Stimulated activated CD8-positive, alpha-beta memory T cell treated with anti-CD3 and anti-CD28 coated beads, Interleukin-4, amount 100 ng/mL, for 24 hours (primary cell): Measurements from ENCODE around the gene ALOX15.
"Not testable (repeated sequence)": the region's sequence is repeated elsewhere in the genome, so short reads cannot be mapped to it uniquely, and the experiment has no call there.

Source experiments
- DNase-seq: peaks from one replicate; pipeline ENCODE4 v3.0.0-alpha.2; 2020; ENCODE audit warnings: low read depth

The ALOX15 gene

GRCh38 chr17:4592240-4593005, 49.1 kb downstream of the ALOX15 start:
- DNase-seq = no peak

DNA sequence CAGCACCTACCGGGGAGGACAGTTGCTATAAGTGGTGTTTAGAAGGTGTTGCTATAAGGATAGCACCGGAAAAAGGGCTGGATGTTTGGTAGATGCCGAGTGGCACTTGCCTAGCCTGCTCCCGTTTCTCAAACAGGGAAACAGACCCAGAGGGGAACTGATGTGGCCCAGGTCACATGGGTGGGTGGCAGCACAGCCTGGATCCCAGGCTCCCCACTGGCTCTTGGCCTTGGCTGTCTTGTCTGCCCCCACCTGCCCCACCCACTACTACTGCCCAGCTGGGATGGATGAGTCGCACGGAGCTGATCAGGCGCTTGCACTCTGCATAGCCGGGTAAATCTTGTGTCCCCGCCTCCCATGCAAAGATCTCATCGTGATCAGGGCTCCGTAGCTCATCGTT, 49.9 kb downstream of the ALOX15 start:
- no peak for DNase-seq

- DNase-seq = no peak
Measured at GRCh38 chr17:4590981-4591453, 50.5 kb downstream of the ALOX15 start.

DNA sequence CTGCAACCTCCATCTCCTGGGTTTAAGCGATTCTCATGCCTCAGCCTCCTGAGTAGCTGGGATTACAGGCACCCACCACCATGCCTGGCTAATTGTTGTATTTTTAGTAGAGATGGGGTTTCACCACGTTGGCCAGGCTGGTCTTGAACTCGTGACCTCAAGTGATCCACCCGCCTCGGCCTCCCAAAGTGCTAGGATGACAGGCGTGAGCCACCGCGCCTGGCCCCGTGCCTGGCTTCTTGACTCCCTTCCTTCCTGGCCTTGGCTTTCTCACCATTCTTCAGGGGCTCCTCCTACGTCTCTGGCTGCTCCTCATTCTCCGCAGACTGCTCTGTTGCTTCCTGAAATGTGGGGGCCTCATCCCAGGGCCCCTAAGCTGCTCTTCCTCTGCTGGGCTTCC, 51.4 kb downstream of the ALOX15 start:
- DNase-seq = not testable (repeated sequence)

DNA sequence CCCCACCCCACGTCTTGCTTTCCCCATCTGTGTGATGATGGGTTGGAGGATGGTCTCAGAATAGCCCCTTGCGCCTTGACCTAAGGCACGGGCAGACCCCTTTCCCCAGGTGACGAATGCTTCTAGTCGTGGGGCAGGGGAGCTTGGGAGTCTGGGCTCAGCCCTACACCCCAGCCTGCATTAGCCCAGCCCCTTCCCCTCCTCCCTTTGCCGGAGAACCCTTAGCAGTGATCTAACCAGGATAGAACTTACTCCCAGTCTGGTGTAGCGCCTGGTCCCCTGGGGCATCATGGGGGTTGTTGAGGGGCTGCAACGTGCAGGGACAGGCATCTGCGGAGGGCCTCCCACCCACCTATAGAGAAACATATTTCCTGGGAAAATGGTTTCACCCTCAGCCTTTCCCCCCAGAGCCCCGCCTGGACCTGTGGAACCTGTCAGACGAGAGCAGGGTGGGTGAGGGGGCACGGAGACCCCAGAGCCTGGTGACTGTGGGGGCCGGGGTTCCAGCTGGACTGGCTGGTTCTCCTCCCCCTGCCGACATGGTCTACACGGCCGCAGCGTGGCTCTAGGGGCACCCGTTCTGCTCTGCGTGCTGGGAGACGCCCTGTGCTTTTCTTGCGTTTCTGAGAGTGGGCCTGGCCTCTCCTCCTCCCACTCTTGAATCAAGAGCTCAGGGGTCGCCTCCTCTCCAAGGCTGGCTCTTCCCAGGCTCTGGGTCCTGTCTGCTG, 52.4 kb downstream of the ALOX15 start:
- no peak for DNase-seq

- DNase-seq = no peak
Measured at GRCh38 chr17:4588391-4588790, 53.1 kb downstream of the ALOX15 start.

DNA sequence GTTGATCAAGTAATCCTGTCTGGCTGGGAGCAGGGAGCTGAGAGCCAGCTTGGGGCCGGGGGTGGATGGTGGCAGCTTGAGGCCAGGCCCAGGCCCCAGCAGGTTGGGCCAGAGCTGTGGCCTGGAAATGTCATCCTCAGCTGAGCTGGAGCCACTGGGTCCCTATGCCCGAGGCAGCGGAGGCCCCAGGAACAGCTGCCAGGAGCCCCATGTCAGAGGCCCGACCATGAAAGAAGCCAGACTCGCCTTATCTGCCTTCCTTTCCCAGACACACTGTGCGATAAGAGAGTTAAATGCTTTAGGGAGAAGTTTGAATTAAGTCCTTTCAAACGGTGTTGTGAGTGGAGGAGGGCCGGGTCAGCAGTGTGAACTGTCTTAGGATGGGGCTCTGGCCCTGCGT, 53.7 kb downstream of the ALOX15 start:
- DNase-seq = no peak

DNA sequence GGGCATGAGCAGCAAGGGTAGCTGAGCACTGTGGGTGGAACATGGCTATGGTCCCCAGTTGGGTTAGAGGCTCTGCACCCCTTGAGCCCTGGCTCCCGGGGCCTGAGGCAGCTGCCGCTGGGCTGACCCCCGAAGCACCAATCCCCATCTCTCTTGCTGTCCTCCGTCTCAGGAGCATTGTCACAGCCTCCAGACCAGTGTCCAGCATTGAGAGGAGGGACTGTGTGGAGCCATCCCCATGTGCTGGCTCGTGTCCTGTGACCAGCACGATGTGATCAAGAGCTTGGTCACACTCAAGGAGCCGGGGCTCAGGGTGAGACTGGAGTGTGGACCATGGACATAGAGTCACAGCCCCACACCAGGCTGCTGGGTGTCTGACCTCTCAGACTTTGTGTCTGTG, 54.3 kb downstream of the ALOX15 start:
- no peak for DNase-seq

DNA sequence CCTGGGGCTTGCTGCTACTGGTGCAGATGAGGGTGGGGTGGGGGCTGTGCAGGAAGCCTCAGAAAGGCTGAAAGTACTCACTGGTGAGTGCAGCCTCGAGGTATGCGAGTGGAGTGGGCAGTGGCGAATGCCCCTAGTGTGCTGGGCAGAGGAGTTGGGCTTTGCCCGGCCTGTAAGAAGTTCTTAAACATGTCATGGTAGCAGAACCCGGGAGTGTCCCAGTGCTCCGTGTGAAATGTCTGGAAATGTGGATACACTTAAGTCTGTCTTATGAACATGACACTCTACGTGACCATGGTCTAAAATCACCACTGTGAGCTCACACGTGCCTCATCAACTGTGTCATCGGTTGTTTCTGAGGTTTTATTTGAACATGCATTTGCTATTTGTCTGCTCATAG, 55.4 kb downstream of the ALOX15 start:
- DNase-seq = no peak

GRCh38 chr17:4585638-4585994, 55.9 kb downstream of the ALOX15 start:
- no peak for DNase-seq

GRCh38 chr17:4584917-4585637, 56.4 kb downstream of the ALOX15 start:
- DNase-seq = no peak

DNA sequence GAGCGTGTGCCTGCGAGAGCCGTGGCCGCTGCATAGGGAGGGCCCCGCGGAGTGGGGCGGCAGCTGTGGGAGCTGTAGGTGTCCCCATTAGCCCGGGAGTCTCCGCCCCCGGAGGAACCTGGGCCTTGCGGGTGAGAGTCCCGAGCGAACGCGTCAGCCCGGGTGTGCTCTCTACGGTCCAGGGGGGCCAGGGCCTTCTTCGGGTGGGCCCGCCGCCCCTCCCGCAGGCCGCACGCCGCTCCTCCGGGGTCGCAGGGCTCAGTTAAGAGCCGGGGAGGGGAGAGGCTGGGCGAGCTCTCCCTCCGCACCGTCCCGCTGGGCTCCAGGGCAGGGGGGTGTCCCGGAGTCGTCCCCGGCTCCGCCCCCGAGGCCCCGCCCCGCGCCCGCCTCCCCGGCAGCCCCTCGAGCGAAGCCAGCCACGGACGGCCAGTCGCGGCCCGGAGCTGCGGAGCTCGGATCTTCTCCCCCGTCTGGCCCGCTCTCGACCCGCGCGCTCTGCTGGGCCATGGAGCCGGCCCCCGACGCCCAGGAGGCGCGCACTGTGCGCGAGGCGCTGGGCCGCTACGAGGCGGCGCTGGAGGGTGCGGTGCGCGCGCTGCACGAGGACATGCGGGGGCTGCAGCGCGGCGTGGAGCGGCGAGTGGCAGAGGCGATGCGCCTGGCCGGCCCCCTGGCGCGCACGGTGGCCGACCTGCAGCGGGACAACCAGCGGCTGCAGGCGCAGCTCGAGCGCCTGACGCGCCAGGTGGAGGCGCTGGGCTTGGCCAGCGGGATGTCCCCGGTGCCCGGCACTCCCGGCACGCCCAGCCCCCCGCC, 57.2 kb downstream of the ALOX15 start, which contains the start of gene SMTNL2:
SMTNL2 (plus strand) TSS at position 429 of the 816 bp plus-strand sequence; CDS start at position 506, 77 bp downstream.
- peak; percentile 18 for DNase-seq

DNA sequence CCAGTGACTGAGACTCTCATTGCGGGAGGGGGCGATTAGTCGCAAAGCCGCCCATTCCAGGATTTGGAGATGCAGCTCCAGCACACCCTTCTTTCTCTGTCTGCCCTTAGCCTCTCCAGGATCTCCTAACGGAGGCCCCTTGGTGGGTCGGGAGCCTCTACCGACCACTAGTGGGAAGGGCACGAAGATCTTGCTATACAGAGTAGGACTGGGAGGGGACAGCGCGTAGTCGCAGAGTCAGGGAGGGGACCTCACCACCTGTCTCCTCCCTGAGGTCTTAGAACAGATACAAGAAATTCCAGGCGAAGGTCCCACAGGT, 57.7 kb downstream of the ALOX15 start:
- DNase-seq = no peak

DNA sequence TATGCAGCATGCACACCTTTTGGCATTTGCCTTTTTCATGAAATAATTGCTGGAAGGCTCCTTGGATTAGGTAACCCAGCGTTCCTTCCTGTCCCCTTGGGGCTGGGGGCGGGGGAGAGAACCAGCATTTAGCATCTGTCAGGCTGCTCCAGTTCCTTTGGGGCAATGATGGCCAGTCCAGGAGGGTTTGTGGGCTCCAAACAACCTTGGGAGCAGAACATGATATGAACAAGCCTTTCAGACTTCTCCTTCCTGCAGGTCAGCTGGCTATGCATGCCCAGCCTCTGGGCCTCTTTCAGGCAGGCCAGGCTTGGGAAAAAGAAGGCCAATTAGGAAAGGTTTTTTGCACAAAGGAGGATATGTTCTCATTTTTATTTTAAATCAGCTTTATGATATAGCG, 58.3 kb downstream of the ALOX15 start:
- no peak for DNase-seq

- DNase-seq = no peak
Measured at GRCh38 chr17:4582691-4583090, 58.8 kb downstream of the ALOX15 start.

- DNase-seq = no peak
Measured at GRCh38 chr17:4582101-4582501, 59.4 kb downstream of the ALOX15 start.
